AG04450 (cell line): Measurements from ENCODE around the gene SMIM14. TPM values are rescaled to one million over a fixed set of nuclear protein-coding genes. Genes with fewer than 3 reads are reported as not detected.

Source experiments
- CTCF ChIA-PET: fragments of 300-600, 350-600 bp; formaldehyde crosslinking; extraction: SDS; loops from one replicate; lab custom pipeline; 2022; ENCODE audit warnings: antibody characterized with exemption, inconsistent platforms; lab: Charles Lee
- POLR2A ChIA-PET: fragments of 350-600 bp; formaldehyde crosslinking; extraction: SDS; loops from one replicate; lab custom pipeline; 2021; ENCODE audit warnings: antibody characterized with exemption, inconsistent platforms; lab: Yijun Ruan, JAX
- DNase-seq: peaks from one replicate; pipeline ENCODE4 v3.0.0-alpha.2; 2011; ENCODE audit warnings: low read depth, low spot score
- H3K27ac ChIP-seq: one replicate; pipeline ENCODE4 v1.5.1; 2012; ENCODE audit warnings: low read depth, low read length, control low read depth
- H3K27me3 ChIP-seq: one replicate; pipeline ENCODE4 v1.6.0; 2012; ENCODE audit warnings: low read length; ENCODE audit not compliant: control insufficient read depth, insufficient read depth
- H3K4me3 ChIP-seq: 2 replicates; pipeline ENCODE4 v1.5.1; 2011; ENCODE audit warnings: mild to moderate bottlenecking, low read depth, low read length, control low read depth
- H3K9me3 ChIP-seq: 2 replicates; pipeline ENCODE4 v1.5.1; 2012; ENCODE audit warnings: low read length; ENCODE audit not compliant: control insufficient read depth, insufficient read depth
- CTCF ChIP-seq: IDR thresholded peaks from 2 replicates; pipeline ENCODE4 v1.5.1; 2011; ENCODE audit warnings: low read depth, low read length, control low read depth, inconsistent platforms
- polyA plus RNA-seq: library from polyadenylated mRNA; depleted of rRNA; stranded (reverse); fragments of >200 nt; gene quantifications from 2 replicates; pipeline ENCODE4 v1.2.3, GENCODE V29; 2011

The SMIM14 gene
- polyA plus RNA-seq, 1 experiment: 53.7 TPM

DNA sequence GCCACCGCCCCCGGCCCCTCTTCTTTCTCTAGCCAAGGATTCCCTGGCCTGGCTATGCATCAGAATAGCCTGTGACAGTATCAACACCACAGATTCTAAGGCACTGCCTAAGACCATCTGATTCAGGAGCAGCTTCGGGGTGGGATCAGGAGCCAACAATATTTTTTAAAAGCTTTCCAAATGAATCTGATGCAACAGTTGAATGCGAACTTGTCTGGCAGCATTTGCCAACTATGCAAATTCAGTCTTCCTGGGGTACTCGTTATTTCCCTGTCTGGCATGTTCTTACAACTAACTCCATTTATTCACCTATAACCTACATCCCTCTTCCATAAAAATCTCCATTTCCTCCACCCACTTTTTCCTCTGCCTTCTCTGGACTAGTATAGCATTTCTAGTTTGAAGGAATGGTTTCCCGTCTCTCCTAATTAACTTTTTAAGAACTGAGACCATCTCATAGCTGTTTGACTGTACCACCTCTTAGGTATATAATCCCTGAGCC lies 75.3 kb downstream of the SMIM14 start:
- ChIA-PET CTCF (no interaction called here), POLR2A (no interaction called here)
- Histone ChIP-seq H3K27me3 (no peaks in the 10 kb centered on the region), H3K4me3 (no peak overlapping the region), H3K27ac (no peak overlapping the region), H3K9me3 (peaks cover 4% of the 10 kb centered on the region)
- DNase-seq: no peak
- no peak for TF ChIP-seq CTCF

DNA sequence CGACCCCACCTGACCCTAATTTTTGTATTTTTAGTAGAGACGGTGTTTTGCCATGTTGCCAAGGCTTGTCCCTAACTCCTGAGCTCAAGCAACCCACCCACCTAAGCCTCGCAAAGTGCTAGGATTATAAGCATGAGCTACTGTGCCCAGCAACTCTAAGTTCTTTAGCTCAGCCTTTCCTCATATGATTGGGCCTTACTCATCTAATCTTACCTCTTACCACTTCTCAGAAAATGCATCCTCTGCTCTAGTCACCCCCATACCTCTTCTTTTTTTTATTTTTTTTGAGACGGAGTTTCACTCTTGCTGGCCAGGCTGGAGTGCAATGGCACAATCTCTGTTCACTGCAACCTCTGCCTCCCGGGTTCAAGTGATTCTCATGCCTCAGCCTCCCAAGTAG lies 75.9 kb downstream of the SMIM14 start:
- H3K4me3 ChIP-seq: no peak overlapping the region
- no peaks in the 10 kb centered on the region for H3K27me3 ChIP-seq
- H3K27ac ChIP-seq: no peak overlapping the region
- no peak for DNase-seq
- peaks cover 4% of the 10 kb centered on the region for H3K9me3 ChIP-seq
- ChIA-PET POLR2A (interaction anchor here (2.1 kb wide), 1 partner anchor 36 kb away, joined by 7 read pairs; the partner anchor contains the start of gene UGDH), CTCF (no interaction called here)
- no peak for TF ChIP-seq CTCF

GRCh38 chr4:39559626-39560025 lies 79.0 kb downstream of the SMIM14 start:
- Histone ChIP-seq H3K9me3 (no peaks in the 10 kb centered on the region; the same call in 1 of the 2 replicates), H3K4me3 (no peak overlapping the region), H3K27me3 (no peaks in the 10 kb centered on the region), H3K27ac (no peak overlapping the region)
- CTCF ChIA-PET: interaction anchor here (1.9 kb wide), 1 partner anchor 90 kb away, joined by 6 read pairs; no protein-coding TSS in a partner anchor
- no peak for TF ChIP-seq CTCF
- POLR2A ChIA-PET: interaction anchor here (0.7 to 3.5 kb wide), 5 partner anchors 9 to 1627 kb away, joined by 5 to 54 read pairs (median 5); partner anchors contain the start of gene UGDH
- DNase-seq: no peak

DNA sequence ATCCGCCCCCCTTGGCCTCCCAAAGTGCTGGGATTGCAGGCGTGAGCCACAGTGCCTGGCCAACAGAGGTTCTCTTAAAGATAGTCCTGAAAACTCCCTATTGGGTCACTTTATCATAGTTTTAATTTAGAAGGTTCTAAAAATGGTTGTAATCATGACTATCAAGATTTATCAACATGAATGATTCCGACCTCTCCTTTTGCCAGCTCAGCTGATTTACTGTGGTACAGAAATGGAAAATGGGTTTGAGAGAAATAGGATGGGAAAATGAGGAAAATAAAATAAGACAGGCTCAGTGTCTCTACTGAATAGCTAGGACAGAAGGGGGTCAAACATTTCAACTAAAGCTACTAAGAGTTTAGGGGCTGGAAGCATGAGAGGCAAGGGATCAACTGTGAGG lies 83.2 kb downstream of the SMIM14 start:
- CTCF ChIA-PET: no interaction called here

More for the DNA sequence above, 83.2 kb downstream of the SMIM14 start:
- no peak for DNase-seq
- no peak overlapping the region for H3K4me3 ChIP-seq
- no peak for TF ChIP-seq CTCF
- H3K27me3 ChIP-seq: no peaks in the 10 kb centered on the region
- no peak overlapping the region for H3K27ac ChIP-seq
- POLR2A ChIA-PET: interaction anchor here (1.5 kb wide), 1 partner anchor 28 kb away, joined by 7 read pairs; the partner anchor contains the start of gene UGDH
- H3K9me3 ChIP-seq: no peaks in the 10 kb centered on the region; the same call in 1 of the 2 replicates
